HG03103 (cell line): Measurements from ENCODE around the gene USH2A.

ENCODE experiments used
- ATAC-seq: cut with Tn5 transposase; IDR thresholded peaks from one replicate; pipeline ENCODE4 v1.9.1; 2021; ENCODE audit warnings: low read depth; ENCODE audit not compliant: unreplicated experiment

USH2A gene

GRCh38 chr1:215819114-215819513 is 604.1 kb downstream of the USH2A start:
- no peak for ATAC-seq

DNA sequence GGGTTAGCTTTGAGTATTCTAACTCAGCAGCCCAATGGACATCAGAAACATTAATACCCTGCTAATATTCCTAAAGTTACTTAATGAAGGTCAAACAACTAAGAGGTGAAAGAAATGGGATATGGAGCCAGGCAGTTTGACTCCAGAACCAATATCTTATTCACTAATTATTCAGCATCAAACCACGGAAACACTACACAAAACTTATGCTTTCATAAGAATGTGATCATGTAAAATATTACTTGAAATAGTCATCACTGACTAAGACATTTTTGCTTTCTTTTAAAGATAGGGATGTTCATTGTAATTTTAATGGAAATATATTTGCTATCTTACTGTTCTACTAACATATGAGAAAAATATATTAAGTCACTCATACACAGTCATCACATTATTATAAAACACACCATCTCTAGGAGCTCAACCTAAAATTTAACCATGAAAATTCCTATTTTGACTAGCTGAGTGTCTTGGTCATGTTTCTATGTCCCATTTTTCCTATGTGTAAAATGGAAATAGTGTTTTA is 615.3 kb downstream of the USH2A start:
- no peak for ATAC-seq

- ATAC-seq = no peak
Measured at GRCh38 chr1:215807218-215807617, 616.0 kb downstream of the USH2A start.

DNA sequence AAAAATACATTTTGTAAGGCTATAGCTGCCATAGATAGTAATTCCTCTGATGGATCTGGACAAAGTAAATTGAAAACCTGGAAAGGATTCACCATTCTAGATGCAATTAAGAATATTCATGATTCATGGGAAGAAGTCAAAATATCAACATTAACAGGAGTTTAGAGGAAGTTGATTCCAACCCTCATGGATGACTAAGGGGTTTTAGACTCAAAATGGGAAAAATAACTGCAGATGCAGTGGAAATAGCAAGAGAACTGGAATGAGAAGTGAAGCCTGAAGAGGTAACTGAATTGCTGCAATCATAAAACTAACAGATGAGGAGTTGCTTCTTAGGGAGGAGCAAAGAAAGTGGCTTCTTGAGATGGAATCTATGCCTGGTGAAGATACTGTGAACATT is 625.4 kb downstream of the USH2A start:
- no peak for ATAC-seq

GRCh38 chr1:215794156-215794555 is 629.1 kb downstream of the USH2A start:
- no peak for ATAC-seq

GRCh38 chr1:215793180-215793579 is 630.1 kb downstream of the USH2A start:
- ATAC-seq = no peak

DNA sequence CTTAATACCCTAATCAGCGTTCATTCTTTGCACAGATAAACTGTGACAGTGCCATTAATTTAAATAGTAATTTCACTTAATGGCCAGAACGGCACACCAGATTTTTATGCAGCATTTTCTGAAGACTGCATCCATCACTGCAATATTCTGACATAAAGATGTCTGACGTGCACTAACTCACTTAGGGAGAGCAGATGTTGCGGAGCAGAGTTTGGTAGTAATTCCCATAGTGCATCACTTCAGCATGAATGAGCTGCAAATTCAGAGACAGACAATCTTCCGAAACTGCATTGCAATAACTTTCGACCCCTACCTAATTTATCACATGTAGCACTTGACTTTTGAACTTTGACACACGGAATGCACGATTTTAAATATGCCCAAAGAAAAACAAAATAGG is 630.8 kb downstream of the USH2A start:
- no peak for ATAC-seq

GRCh38 chr1:215789981-215790380 is 633.3 kb downstream of the USH2A start:
- no peak for ATAC-seq

DNA sequence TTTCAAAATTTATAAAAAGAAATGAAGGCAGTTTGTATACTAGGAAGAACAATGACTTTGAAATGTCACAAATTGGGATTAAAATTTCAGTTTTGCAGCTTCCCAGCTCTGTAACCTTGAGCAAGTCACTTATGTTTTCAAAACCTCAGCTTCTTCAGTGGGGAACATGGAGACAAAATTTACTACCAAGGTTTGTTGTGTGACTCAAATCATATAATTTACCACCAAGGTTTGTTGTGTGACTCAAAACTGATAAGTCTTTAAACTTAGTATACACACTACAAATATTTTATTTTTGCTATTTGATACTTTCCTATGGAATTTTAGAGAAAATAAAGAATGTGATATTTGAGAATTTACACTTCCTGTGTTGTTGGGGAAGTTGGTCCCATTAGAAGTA is 636.3 kb downstream of the USH2A start:
- no peak for ATAC-seq

- ATAC-seq = no peak
Measured at GRCh38 chr1:215780641-215781040, 642.6 kb downstream of the USH2A start.

DNA sequence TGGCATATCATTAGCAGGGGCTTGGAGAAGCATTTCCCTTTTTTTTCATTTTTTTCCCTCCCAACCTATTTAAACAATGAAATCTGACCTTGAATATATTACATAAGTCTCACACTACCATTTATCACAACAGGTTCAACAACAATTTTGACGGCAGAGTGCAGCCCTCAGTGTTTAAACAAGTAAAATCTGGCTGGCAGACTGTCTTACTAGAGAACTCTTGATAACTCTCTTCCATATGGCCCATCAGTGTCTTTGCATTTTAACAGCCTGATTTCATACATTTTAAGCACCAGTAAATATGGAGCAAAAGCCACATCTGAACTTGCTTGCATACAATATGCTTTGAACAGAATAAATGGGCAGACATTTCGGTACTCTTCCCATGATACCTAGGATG is 643.1 kb downstream of the USH2A start:
- ATAC-seq = no peak

DNA sequence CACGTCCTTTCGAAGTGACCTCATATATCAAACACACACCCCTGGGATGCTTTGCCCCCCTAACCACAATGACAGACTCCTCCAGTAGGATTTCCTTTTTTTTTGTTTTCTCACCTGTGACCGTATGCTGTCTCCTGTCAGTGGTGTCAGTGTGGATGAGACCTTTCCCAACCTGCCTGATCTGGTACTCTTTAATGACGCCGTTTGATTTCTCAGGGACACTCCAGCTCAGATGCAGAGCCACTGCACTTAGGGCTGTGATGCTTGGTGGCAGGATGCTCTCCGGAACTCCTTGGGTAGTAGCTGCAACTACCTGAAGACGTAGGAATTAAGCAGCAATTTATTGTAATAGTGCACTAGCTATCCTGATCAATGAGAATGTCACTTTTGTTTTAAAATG is 643.5 kb downstream of the USH2A start:
- ATAC-seq = no peak

DNA sequence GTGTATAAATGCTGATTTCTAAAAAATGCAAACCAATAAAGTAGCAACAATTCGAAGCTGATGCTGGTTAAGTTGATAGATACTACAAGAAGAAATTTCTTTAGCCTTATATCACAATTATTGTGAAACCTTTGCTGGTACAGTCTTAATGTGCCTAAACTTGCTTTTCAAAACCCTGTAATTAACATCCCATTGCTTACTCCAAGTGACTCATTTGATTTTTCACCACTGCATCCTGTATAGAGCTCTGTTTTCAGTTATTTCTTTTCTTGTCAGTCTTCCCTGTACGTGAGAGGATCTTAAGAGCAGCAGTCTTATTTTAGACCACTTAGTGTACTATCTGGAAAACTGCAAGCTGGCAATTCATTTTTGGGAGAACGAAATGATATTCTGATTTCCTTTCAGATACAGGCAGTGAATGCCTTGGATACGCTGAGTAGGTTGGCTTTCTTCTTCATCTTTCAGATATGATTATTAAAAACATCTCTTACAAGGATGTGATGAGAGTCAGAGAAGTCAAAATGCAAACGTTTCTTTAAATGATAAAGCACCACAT is 645.8 kb downstream of the USH2A start:
- ATAC-seq = no peak

DNA sequence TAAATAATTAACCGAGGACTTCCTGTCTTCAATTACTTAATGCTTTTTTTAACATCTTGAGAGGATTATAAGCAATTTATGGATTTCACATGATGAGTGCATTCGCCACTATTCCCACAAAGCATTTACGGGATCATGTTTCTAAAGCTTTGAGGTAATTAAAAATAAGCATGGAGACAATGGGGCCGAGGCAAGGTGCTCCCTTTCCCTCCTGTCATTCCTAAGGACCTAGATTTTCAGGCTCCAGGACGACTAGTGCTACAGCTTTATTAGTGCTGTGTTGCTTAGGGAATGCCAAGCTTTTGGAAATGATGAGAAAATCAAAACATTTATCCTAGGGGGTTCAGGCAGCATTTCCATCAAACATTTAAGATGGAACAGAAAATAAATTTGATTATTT is 646.9 kb downstream of the USH2A start:
- ATAC-seq = no peak

DNA sequence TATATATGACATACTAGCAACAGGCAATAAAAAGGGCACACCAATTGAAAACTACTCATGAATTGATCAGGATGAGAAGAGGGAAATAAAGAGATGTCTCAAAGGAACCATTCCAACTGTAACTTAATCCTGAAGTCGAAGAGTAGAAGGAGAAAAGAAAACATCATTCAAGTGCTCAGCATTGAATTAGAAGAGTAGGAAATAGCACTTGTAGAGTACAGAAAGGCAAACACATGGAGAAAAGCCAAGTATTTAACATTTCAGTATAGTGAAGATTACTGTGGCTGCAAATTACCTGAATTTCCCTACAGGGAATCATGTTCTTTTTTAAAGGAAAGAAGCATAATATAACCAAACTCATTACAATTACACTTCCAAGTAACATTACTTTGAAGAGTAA is 651.1 kb downstream of the USH2A start:
- no peak for ATAC-seq

GRCh38 chr1:215768303-215768702 is 654.9 kb downstream of the USH2A start:
- ATAC-seq = no peak

DNA sequence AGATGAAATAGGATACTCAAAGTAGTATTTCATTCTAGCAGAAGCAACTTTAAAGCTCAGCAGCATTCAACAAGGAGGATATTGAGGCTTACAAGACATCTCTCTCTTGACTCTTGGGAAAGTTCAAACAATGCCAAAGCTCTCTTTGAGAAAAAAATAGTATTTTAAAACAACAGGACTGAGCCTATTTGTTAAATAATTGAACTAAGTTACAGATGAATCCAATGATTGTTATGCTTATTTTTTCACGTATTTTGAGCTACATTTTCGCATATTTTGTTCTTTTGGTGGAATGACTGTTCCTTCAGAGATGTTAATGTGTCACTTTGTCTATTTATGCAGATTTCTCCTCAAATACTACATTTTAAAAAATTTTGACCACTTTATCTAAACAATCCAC is 655.5 kb downstream of the USH2A start:
- no peak for ATAC-seq

GRCh38 chr1:215766521-215766920 is 656.7 kb downstream of the USH2A start:
- no peak for ATAC-seq

- no peak for ATAC-seq
Measured at GRCh38 chr1:215765833-215766232, 657.4 kb downstream of the USH2A start.

DNA sequence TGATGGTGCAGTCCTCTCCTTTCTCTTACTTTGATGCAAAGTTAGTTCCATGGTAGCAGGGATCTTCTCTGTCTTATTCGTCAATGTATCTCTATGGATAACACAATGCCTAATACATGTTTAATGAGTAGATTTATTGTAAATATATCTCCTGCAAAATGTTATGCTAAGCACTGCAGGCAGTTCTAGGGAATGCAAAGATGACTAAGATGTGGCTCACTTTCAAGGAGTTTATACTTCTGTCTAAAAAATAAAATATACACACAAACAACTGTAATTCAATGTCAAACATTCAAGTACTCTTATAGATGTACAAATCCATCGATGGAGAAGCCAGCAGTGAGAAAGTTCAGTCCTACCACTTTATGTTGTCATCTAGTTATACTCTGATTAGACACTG is 661.8 kb downstream of the USH2A start:
- no peak for ATAC-seq

DNA sequence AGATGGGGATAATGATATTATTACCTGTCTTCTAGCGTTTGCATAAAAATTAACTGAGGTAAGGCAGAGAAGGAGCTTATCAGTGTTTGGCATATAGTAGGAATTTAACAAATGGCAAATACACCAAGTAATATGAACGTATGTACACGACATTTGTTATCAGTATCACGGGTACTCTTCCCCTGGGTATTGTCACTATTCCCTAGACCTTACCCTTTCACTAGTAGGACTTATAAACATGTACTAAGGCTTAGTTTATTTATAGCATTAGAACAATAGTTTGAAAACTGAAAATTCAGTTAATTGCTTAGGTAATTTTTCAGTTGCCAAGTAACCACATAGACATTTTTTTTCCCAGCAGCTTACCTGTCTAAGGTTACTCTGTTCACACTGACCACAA is 669.1 kb downstream of the USH2A start:
- ATAC-seq = no peak

DNA sequence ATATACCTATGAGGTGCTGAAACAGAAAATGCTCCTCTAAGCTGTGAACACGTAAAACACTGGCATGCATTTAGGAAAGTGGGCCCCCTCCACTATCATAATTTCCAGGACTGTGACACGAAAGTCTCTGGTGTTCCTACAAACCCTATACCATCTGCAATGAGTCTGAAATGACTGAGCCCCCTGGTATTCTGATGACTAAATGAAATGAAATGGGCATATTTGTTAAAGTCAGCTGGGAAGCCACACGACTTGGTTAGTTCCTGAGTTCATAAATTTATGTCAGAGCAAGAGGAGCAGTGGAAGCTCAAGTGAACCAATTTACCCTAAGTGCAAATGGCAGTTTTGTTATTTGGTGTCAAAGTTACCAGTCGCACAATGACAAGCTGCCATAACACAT is 673.8 kb downstream of the USH2A start:
- ATAC-seq = no peak

DNA sequence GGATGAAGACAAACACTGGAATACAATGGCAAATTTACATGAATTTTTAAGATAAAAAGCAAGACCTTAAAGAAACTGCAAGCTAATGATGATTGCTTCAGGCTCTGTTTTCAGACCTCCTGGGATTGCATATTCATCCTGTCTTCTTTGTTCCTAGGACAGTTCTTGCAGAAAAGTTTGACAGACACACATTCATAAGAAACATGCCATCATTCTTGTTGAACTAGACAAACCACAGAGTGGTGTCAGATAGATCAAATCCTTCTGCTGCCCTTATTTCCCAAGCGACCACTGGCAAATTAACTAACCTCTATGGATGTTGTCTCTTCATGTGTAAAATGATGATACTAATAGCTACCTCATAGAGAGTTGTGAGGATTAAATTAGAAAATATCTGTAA is 674.8 kb downstream of the USH2A start:
- no peak for ATAC-seq
